ENCODE results near the gene MB. TPM values are rescaled to one million over a fixed set of nuclear protein-coding genes. Genes with fewer than 3 reads are reported as not detected.

Gene MB
- 0.21 TPM in 1 of 2 replicates, not detected in the other for total RNA-seq

DNA sequence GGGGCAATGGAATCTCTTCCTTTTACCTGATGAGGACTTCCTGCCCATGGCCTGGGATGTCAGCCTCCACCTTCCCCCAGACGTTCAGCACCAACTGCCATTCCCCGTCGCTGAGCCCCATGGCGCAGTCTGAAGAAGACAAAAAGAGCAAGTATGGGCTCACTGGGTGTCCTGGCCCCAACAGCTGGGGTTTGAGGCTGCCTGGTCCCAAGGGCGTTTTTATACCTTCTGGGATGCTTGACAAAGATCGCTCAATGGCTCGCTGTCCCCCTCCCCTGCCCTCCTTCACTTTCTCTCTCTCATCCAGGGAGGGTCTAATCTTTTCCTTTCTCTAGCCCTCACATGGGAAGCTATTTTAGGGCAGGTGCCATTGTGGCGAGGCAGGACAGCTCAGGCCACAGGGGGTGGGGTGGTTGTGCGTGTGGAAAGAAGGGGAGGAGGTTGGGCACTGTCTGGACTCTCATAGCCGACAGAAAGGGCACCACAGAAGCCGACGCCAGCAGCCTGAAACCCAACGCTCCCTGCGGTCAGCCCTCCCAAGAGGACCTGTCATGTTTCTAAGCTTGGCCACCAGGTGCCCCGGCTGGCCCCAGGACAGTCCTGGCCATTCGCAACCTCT lies at the start of gene MB:
MB (minus strand) TSS at position 193 of the 619 bp plus-strand sequence; CDS start at position 121, 72 bp downstream.

DNA sequence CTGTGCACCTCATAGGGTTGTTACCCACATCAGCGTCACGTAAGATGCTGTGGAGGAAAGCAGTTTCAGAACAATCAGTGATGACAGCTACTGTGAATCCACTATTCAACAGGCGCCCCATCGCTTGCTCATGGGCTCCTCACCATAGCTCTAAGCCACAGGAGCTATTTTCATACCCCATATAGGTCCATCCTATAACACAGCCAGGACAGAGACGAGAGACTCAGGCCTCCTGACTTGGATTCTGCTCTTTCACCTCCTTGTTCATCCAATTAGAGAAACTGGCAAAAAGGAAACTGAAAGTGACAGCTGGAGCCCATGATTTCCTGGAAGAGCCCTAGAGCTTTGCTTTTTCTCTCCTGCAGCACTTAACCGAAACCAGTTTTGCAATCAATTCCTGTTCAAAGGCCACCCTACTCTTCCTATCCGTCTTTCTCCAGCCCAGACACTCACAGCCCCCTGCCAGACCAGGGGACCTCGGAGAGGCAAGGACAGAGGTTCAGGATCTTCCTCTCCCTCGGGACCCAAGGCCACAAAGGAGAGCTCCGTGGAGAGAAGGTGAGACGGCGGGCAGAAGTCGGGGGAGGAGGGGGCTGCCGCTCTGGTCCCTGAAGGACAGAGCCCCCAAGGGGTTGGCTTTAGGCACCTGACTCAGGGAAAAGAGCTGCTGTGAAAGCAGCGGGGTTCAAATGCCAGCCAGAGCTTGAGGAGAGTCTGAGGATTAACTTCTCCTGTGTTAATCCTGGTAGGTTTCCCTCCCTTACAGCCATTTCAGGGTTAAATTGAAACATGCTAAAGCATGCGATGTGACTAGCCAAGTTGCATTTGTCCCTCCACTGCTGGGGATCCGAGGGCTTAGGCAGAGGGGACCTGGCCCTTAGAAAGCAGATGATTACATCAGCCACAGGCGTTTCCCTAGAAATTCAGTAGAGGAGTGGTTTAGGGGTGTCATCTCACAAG lies 31.2 kb upstream of the MB start, which contains the start of gene APOL6:
APOL6 (plus strand) TSS at position 381 of the 960 bp plus-strand sequence. CDS start 7,980 bp downstream, outside the sequence.

Other genes with a start within 250 kb of the MB start
- gene HMOX1, start 236.2 kb downstream of the MB start, total RNA-seq = 6.2 and 13.7 TPM in 2 replicates
- gene MCM5, start 217.2 kb downstream of the MB start, total RNA-seq = 8.2 and 9.0 TPM in 2 replicates
- under 0.01 and 0.14 TPM in 2 replicates for gene RASD2, start 76.5 kb downstream of the MB start, total RNA-seq
- 8.9 and 40.9 TPM in 2 replicates for gene APOL6, start 31.1 kb upstream of the MB start, total RNA-seq
- gene APOL5, start 100.5 kb upstream of the MB start, total RNA-seq = not detected in 2 replicates

All from nasal cavity respiratory epithelium epithelial cell of viscerocranial mucosa (primary cell).